Measurements from ENCODE around the gene PRXL2A.

PRXL2A gene

GRCh38 chr10:80400136-80400804 is 8.1 kb upstream of the PRXL2A start:
- no peaks in the 10 kb centered on the region for H3K27me3 ChIP-seq (ENCODE audit: low read depth)
- DNase-seq (ENCODE audit: low spot score in 2 of 2), result no peak
- H3K4me3 ChIP-seq, result no peak overlapping the region
- H3K4me1 ChIP-seq, result no peaks in the 10 kb centered on the region
- no peaks in the 10 kb centered on the region for H3K36me3 ChIP-seq (replicated peaks)
- H3K9me3 ChIP-seq, result no peaks in the 10 kb centered on the region
- in situ Hi-C loops (cut with MboI; ENCODE audit: low sequenced_read_pairs), result no loop called here

- Histone ChIP-seq H3K9me3 (no peaks in the 10 kb centered on the region), H3K4me3 (no peak overlapping the region), H3K36me3 (replicated peaks) (no peaks in the 10 kb centered on the region), H3K4me1 (no peaks in the 10 kb centered on the region; the same call in 1 of the 2 replicates), H3K27me3 (ENCODE audit: low read depth) (no peaks in the 10 kb centered on the region)
- in situ Hi-C loops (cut with MboI; ENCODE audit: low sequenced_read_pairs), result no loop called here
- no peak for DNase-seq (ENCODE audit: low spot score in 2 of 2)
Observed at GRCh38 chr10:80405035-80405434, 3.3 kb upstream of the PRXL2A start.

GRCh38 chr10:80405626-80406025 is 2.7 kb upstream of the PRXL2A start:
- Histone ChIP-seq H3K4me3 (no peak overlapping the region), H3K27me3 (ENCODE audit: low read depth) (no peaks in the 10 kb centered on the region)
- no peak for DNase-seq (ENCODE audit: low spot score in 2 of 2)

GRCh38 chr10:80406204-80406603 is 2.1 kb upstream of the PRXL2A start:
- H3K36me3 ChIP-seq (replicated peaks), result no peaks in the 10 kb centered on the region
- DNase-seq (ENCODE audit: low spot score in 2 of 2), result no peak
- H3K9me3 ChIP-seq, result no peaks in the 10 kb centered on the region
- H3K4me3 ChIP-seq, result no peak overlapping the region
- no peaks in the 10 kb centered on the region; the same call in 1 of the 2 replicates for H3K4me1 ChIP-seq
- no peaks in the 10 kb centered on the region for H3K27me3 ChIP-seq (ENCODE audit: low read depth)
- in situ Hi-C loops (cut with MboI; ENCODE audit: low sequenced_read_pairs), result no loop called here

More at GRCh38 chr10:80405626-80406025, 2.7 kb upstream of the PRXL2A start:
- Histone ChIP-seq H3K4me1 (no peaks in the 10 kb centered on the region; the same call in 1 of the 2 replicates), H3K9me3 (no peaks in the 10 kb centered on the region), H3K36me3 (replicated peaks) (no peaks in the 10 kb centered on the region)
- in situ Hi-C loops (cut with MboI; ENCODE audit: low sequenced_read_pairs), result no loop called here

- H3K27me3 ChIP-seq (ENCODE audit: low read depth), result no peaks in the 10 kb centered on the region
Observed at GRCh38 chr10:80407812-80408241, 524 bp upstream of the PRXL2A start.

GRCh38 chr10:80409121-80409520 is 770 bp downstream of the PRXL2A start:
- Histone ChIP-seq H3K36me3 (replicated peaks) (no peaks in the 10 kb centered on the region), H3K9me3 (no peaks in the 10 kb centered on the region), H3K27me3 (ENCODE audit: low read depth) (no peaks in the 10 kb centered on the region), H3K4me1 (no peaks in the 10 kb centered on the region; the same call in 1 of the 2 replicates), H3K4me3 (no peak overlapping the region)
- DNase-seq (ENCODE audit: low spot score in 2 of 2), result no peak
- in situ Hi-C loops (cut with MboI; ENCODE audit: low sequenced_read_pairs), result no loop called here

More at GRCh38 chr10:80407812-80408241, 524 bp upstream of the PRXL2A start:
- Histone ChIP-seq H3K36me3 (replicated peaks) (no peaks in the 10 kb centered on the region), H3K9me3 (no peaks in the 10 kb centered on the region), H3K4me3 (peak overlapping the region; percentile 30), H3K4me1 (no peaks in the 10 kb centered on the region; the same call in 1 of the 2 replicates)
- in situ Hi-C loops (cut with MboI; ENCODE audit: low sequenced_read_pairs), result no loop called here
- no peak for DNase-seq (ENCODE audit: low spot score in 2 of 2)

- Histone ChIP-seq H3K27me3 (ENCODE audit: low read depth) (no peaks in the 10 kb centered on the region), H3K4me1 (no peaks in the 10 kb centered on the region; the same call in 1 of the 2 replicates), H3K9me3 (no peaks in the 10 kb centered on the region), H3K4me3 (no peak overlapping the region), H3K36me3 (replicated peaks) (no peaks in the 10 kb centered on the region)
- in situ Hi-C loops (cut with MboI; ENCODE audit: low sequenced_read_pairs), result no loop called here
- no peak for DNase-seq (ENCODE audit: low spot score in 2 of 2)
Observed at GRCh38 chr10:80410122-80410521, 1.8 kb downstream of the PRXL2A start.

- Histone ChIP-seq H3K27me3 (ENCODE audit: low read depth) (no peaks in the 10 kb centered on the region), H3K4me3 (no peak overlapping the region), H3K36me3 (replicated peaks) (no peaks in the 10 kb centered on the region), H3K4me1 (no peaks in the 10 kb centered on the region; the same call in 1 of the 2 replicates), H3K9me3 (no peaks in the 10 kb centered on the region)
- in situ Hi-C loops (cut with MboI; ENCODE audit: low sequenced_read_pairs), result no loop called here
- no peak for DNase-seq (ENCODE audit: low spot score in 2 of 2)
Observed at GRCh38 chr10:80410578-80411145, 2.3 kb downstream of the PRXL2A start.

- in situ Hi-C loops (cut with MboI; ENCODE audit: low sequenced_read_pairs), result no loop called here
- Histone ChIP-seq H3K4me1 (no peaks in the 10 kb centered on the region; the same call in 1 of the 2 replicates), H3K9me3 (no peaks in the 10 kb centered on the region), H3K4me3 (no peak overlapping the region), H3K27me3 (ENCODE audit: low read depth) (no peaks in the 10 kb centered on the region), H3K36me3 (replicated peaks) (no peaks in the 10 kb centered on the region)
- no peak for DNase-seq (ENCODE audit: low spot score in 2 of 2)
Observed at GRCh38 chr10:80411267-80411668, 2.9 kb downstream of the PRXL2A start.

GRCh38 chr10:80411681-80412220 is 3.4 kb downstream of the PRXL2A start:
- Histone ChIP-seq H3K9me3 (no peaks in the 10 kb centered on the region), H3K4me1 (no peaks in the 10 kb centered on the region; the same call in 1 of the 2 replicates), H3K4me3 (no peak overlapping the region), H3K36me3 (replicated peaks) (no peaks in the 10 kb centered on the region), H3K27me3 (ENCODE audit: low read depth) (no peaks in the 10 kb centered on the region)
- no peak for DNase-seq (ENCODE audit: low spot score in 2 of 2)
- in situ Hi-C loops (cut with MboI; ENCODE audit: low sequenced_read_pairs), result no loop called here

- Histone ChIP-seq H3K4me1 (no peaks in the 10 kb centered on the region; the same call in 1 of the 2 replicates), H3K27me3 (ENCODE audit: low read depth) (no peaks in the 10 kb centered on the region), H3K4me3 (no peak overlapping the region), H3K36me3 (replicated peaks) (no peaks in the 10 kb centered on the region), H3K9me3 (no peaks in the 10 kb centered on the region)
- in situ Hi-C loops (cut with MboI; ENCODE audit: low sequenced_read_pairs), result no loop called here
- no peak for DNase-seq (ENCODE audit: low spot score in 2 of 2)
Observed at GRCh38 chr10:80412486-80412885, 4.1 kb downstream of the PRXL2A start.

- no peak for DNase-seq (ENCODE audit: low spot score in 2 of 2)
- Histone ChIP-seq H3K27me3 (ENCODE audit: low read depth) (no peaks in the 10 kb centered on the region), H3K4me1 (no peaks in the 10 kb centered on the region; the same call in 1 of the 2 replicates), H3K36me3 (replicated peaks) (no peaks in the 10 kb centered on the region), H3K4me3 (no peak overlapping the region), H3K9me3 (no peaks in the 10 kb centered on the region)
- in situ Hi-C loops (cut with MboI; ENCODE audit: low sequenced_read_pairs), result no loop called here
Observed at GRCh38 chr10:80413271-80413996, 5.1 kb downstream of the PRXL2A start.

GRCh38 chr10:80414142-80414895 is 6.0 kb downstream of the PRXL2A start:
- DNase-seq (ENCODE audit: low spot score in 2 of 2), result no peak
- no peak overlapping the region for H3K4me3 ChIP-seq
- no peaks in the 10 kb centered on the region for H3K36me3 ChIP-seq (replicated peaks)
- H3K4me1 ChIP-seq, result no peaks in the 10 kb centered on the region
- in situ Hi-C loops (cut with MboI; ENCODE audit: low sequenced_read_pairs), result no loop called here
- H3K27me3 ChIP-seq (ENCODE audit: low read depth), result no peaks in the 10 kb centered on the region
- H3K9me3 ChIP-seq, result no peaks in the 10 kb centered on the region
